ENCODE data around the gene NSMCE1.
"Not testable (repeated sequence)": the region's sequence is repeated elsewhere in the genome, so short reads cannot be mapped to it uniquely, and the experiment has no call there.

The NSMCE1 gene

GRCh38 chr16:27284865-27285675 is 16.5 kb upstream of the NSMCE1 start:
- Histone ChIP-seq H3K9ac (ENCODE audit: low read length) (no peak overlapping the region), H3K4me3 (ENCODE audit: low read depth in 1 of 2, low read length in 2 of 2) (no peak overlapping the region), H3K4me1 (ENCODE audit: insufficient read depth, low read length) (no peaks in the 10 kb centered on the region), H3K27ac (ENCODE audit: low read depth, low read length) (no peak overlapping the region), H3K36me3 (ENCODE audit: insufficient read depth, low read length) (no peaks in the 10 kb centered on the region), H3K9me3 (ENCODE audit: low read length) (no peaks in the 10 kb centered on the region), H3K27me3 (ENCODE audit: control insufficient read depth in 1 of 2, insufficient read depth in 2 of 2, low read length in 2 of 2) (no peaks in the 10 kb centered on the region)

GRCh38 chr16:27281243-27281642 is 12.7 kb upstream of the NSMCE1 start:
- no peaks in the 10 kb centered on the region for H3K36me3 ChIP-seq (ENCODE audit: insufficient read depth, low read length)
- no peaks in the 10 kb centered on the region for H3K9me3 ChIP-seq (ENCODE audit: low read length)
- H3K9ac ChIP-seq (ENCODE audit: low read length), result no peak overlapping the region
- H3K27ac ChIP-seq (ENCODE audit: low read depth, low read length), result no peak overlapping the region
- no peak overlapping the region for H3K4me3 ChIP-seq (ENCODE audit: low read depth in 1 of 2, low read length in 2 of 2)
- H3K27me3 ChIP-seq (ENCODE audit: control insufficient read depth in 1 of 2, insufficient read depth in 2 of 2, low read length in 2 of 2), result no peaks in the 10 kb centered on the region
- H3K4me1 ChIP-seq (ENCODE audit: insufficient read depth, low read length), result no peaks in the 10 kb centered on the region

- H3K27ac ChIP-seq (ENCODE audit: low read depth, low read length), result no peak overlapping the region
- no peaks in the 10 kb centered on the region for H3K27me3 ChIP-seq (ENCODE audit: control insufficient read depth in 1 of 2, insufficient read depth in 2 of 2, low read length in 2 of 2)
- no peak overlapping the region for H3K9ac ChIP-seq (ENCODE audit: low read length)
- no peaks in the 10 kb centered on the region for H3K36me3 ChIP-seq (ENCODE audit: insufficient read depth, low read length)
- no peak overlapping the region for H3K4me3 ChIP-seq (ENCODE audit: low read depth in 1 of 2, low read length in 2 of 2)
- no peaks in the 10 kb centered on the region for H3K4me1 ChIP-seq (ENCODE audit: insufficient read depth, low read length)
- H3K9me3 ChIP-seq (ENCODE audit: low read length), result no peaks in the 10 kb centered on the region
Observed at GRCh38 chr16:27275394-27275793, 6.8 kb upstream of the NSMCE1 start.

- H3K4me3 ChIP-seq (ENCODE audit: low read depth in 1 of 2, low read length in 2 of 2); H3K9ac ChIP-seq (ENCODE audit: low read length); H3K9me3 ChIP-seq (ENCODE audit: low read length); H3K36me3 ChIP-seq (ENCODE audit: insufficient read depth, low read length); H3K27ac ChIP-seq (ENCODE audit: low read depth, low read length); H3K27me3 ChIP-seq (ENCODE audit: control insufficient read depth in 1 of 2, insufficient read depth in 2 of 2, low read length in 2 of 2); H3K4me1 ChIP-seq (ENCODE audit: insufficient read depth, low read length): not testable (repeated sequence)
Observed at GRCh38 chr16:27274424-27274874, 5.9 kb upstream of the NSMCE1 start.

GRCh38 chr16:27273670-27274423 is 5.3 kb upstream of the NSMCE1 start:
- no peak overlapping the region for H3K27ac ChIP-seq (ENCODE audit: low read depth, low read length)

GRCh38 chr16:27273330-27273669 is 4.7 kb upstream of the NSMCE1 start:
- Histone ChIP-seq H3K4me3 (ENCODE audit: low read depth in 1 of 2, low read length in 2 of 2) (no peak overlapping the region), H3K27ac (ENCODE audit: low read depth, low read length) (no peak overlapping the region), H3K4me1 (ENCODE audit: insufficient read depth, low read length) (no peaks in the 10 kb centered on the region), H3K27me3 (ENCODE audit: control insufficient read depth in 1 of 2, insufficient read depth in 2 of 2, low read length in 2 of 2) (no peaks in the 10 kb centered on the region), H3K36me3 (ENCODE audit: insufficient read depth, low read length) (no peaks in the 10 kb centered on the region), H3K9me3 (ENCODE audit: low read length) (no peaks in the 10 kb centered on the region), H3K9ac (ENCODE audit: low read length) (no peak overlapping the region)

More at GRCh38 chr16:27273670-27274423, 5.3 kb upstream of the NSMCE1 start:
- Histone ChIP-seq H3K9ac (ENCODE audit: low read length) (no peak overlapping the region), H3K9me3 (ENCODE audit: low read length) (no peaks in the 10 kb centered on the region), H3K4me3 (ENCODE audit: low read depth in 1 of 2, low read length in 2 of 2) (no peak overlapping the region), H3K36me3 (ENCODE audit: insufficient read depth, low read length) (no peaks in the 10 kb centered on the region), H3K27me3 (ENCODE audit: control insufficient read depth in 1 of 2, insufficient read depth in 2 of 2, low read length in 2 of 2) (no peaks in the 10 kb centered on the region), H3K4me1 (ENCODE audit: insufficient read depth, low read length) (no peaks in the 10 kb centered on the region)

DNA sequence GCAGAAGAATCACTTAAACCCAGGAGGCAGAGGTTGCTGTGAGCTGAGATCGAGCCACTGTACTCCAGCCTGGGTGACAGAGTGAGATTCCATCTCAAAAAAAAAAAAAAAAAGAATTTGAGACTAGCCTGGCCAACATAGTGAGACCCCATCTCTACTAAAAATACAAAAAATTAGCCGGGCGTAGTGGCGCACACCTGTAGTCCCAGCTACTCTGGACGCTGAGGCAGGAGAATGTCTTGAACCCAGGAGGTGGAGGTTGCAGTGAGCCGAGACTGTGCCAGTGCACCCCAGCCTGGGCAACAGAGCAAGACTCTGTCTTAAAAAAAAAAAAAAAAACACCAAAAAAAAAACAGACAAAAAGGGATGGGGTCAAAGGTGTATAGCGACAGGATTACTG is 4.1 kb upstream of the NSMCE1 start:
- H3K4me1 ChIP-seq (ENCODE audit: insufficient read depth, low read length); H3K9me3 ChIP-seq (ENCODE audit: low read length); H3K27ac ChIP-seq (ENCODE audit: low read depth, low read length); H3K4me3 ChIP-seq (ENCODE audit: low read depth in 1 of 2, low read length in 2 of 2); H3K36me3 ChIP-seq (ENCODE audit: insufficient read depth, low read length); H3K9ac ChIP-seq (ENCODE audit: low read length); H3K27me3 ChIP-seq (ENCODE audit: control insufficient read depth in 1 of 2, insufficient read depth in 2 of 2, low read length in 2 of 2): not testable (repeated sequence)

GRCh38 chr16:27272076-27272475 is 3.5 kb upstream of the NSMCE1 start:
- Histone ChIP-seq H3K36me3 (ENCODE audit: insufficient read depth, low read length) (no peaks in the 10 kb centered on the region), H3K9ac (ENCODE audit: low read length) (no peak overlapping the region), H3K27ac (ENCODE audit: low read depth, low read length) (no peak overlapping the region), H3K4me1 (ENCODE audit: insufficient read depth, low read length) (no peaks in the 10 kb centered on the region), H3K4me3 (ENCODE audit: low read depth in 1 of 2, low read length in 2 of 2) (no peak overlapping the region), H3K9me3 (ENCODE audit: low read length) (no peaks in the 10 kb centered on the region), H3K27me3 (ENCODE audit: control insufficient read depth in 1 of 2, insufficient read depth in 2 of 2, low read length in 2 of 2) (no peaks in the 10 kb centered on the region)

DNA sequence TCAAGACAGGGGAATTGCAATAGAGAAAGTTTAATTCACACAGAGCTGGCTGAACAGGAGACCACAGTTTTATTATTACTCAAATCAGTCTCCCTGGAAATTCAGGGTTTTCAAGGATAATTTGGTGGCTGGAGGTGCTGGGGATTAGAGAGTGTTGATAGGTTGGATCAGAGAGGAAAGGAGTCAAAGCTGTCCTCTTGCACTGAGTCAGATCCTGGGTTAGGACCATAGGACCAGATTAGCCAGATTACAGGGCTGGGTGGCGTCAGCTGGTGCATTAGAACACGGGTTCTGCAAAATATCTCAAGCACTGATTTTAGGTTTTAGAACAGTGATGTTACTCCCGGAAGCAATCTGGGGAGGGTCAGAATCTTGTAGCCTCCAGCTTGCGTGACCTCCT is 1.8 kb upstream of the NSMCE1 start:
- Histone ChIP-seq H3K27ac (ENCODE audit: low read depth, low read length) (no peak overlapping the region), H3K4me3 (ENCODE audit: low read depth in 1 of 2, low read length in 2 of 2) (no peak overlapping the region), H3K9ac (ENCODE audit: low read length) (no peak overlapping the region), H3K9me3 (ENCODE audit: low read length) (no peaks in the 10 kb centered on the region), H3K4me1 (ENCODE audit: insufficient read depth, low read length) (no peaks in the 10 kb centered on the region), H3K27me3 (ENCODE audit: control insufficient read depth in 1 of 2, insufficient read depth in 2 of 2, low read length in 2 of 2) (no peaks in the 10 kb centered on the region), H3K36me3 (ENCODE audit: insufficient read depth, low read length) (no peaks in the 10 kb centered on the region)

DNA sequence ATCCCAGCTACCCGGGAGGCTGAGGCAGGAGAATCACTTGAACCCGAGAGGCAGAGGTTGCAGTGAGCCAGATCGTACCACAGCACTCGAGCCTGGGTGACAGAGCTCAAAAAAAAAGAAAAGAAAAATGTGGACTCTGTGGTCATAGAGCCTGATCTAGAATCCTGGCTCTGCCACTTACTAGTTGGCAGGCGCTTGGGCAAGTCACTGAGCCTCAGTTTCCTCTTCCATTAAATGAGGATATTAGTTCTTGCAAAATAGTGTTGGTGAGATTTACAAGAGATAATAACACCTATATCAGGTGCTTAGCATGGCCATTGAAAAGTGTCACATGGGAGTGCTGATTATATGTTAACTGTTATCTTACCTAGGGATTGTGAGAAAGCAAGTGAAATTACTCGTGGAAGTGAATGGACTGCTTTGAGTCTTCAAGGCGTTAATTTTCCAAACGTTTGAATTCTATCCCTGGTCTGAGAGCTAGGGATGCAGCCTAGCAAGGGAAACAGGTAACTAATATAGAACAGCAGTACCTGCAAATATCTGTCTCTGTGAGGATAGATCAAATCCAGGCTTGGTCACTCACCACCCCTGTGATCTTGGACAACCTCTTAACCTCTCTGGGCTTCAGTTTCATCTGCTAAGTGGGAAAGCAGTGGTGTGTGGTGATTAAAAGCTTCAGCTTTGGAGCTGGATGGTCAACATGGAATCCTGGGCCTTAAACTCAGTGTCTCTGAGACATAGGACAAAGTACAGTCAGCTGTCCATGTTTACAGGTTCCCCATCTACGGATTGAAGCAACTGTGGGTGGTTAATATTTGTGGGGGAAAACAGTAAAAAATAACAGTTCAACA is 953 bp upstream of the NSMCE1 start:
- H3K27ac ChIP-seq (ENCODE audit: low read depth, low read length), result no peak overlapping the region
- H3K9ac ChIP-seq (ENCODE audit: low read length), result no peak overlapping the region

GRCh38 chr16:27267037-27267677 is 1.4 kb downstream of the NSMCE1 start:
- no peak overlapping the region for H3K27ac ChIP-seq (ENCODE audit: low read depth, low read length)
- no peak overlapping the region for H3K9ac ChIP-seq (ENCODE audit: low read length)
- H3K27me3 ChIP-seq (ENCODE audit: control insufficient read depth in 1 of 2, insufficient read depth in 2 of 2, low read length in 2 of 2), result no peaks in the 10 kb centered on the region
- peaks cover 6% of the 10 kb centered on the region for H3K36me3 ChIP-seq (ENCODE audit: insufficient read depth, low read length)
- no peaks in the 10 kb centered on the region for H3K4me1 ChIP-seq (ENCODE audit: insufficient read depth, low read length)
- no peak overlapping the region for H3K4me3 ChIP-seq (ENCODE audit: low read depth in 1 of 2, low read length in 2 of 2)
- H3K9me3 ChIP-seq (ENCODE audit: low read length), result no peaks in the 10 kb centered on the region

More for the DNA sequence above, 953 bp upstream of the NSMCE1 start:
- Histone ChIP-seq H3K27me3 (ENCODE audit: control insufficient read depth in 1 of 2, insufficient read depth in 2 of 2, low read length in 2 of 2) (no peaks in the 10 kb centered on the region), H3K4me3 (ENCODE audit: low read depth in 1 of 2, low read length in 2 of 2) (peak overlapping the region in 1 of 2 donors; percentile 96), H3K9me3 (ENCODE audit: low read length) (no peaks in the 10 kb centered on the region), H3K36me3 (ENCODE audit: insufficient read depth, low read length) (no peaks in the 10 kb centered on the region), H3K4me1 (ENCODE audit: insufficient read depth, low read length) (no peaks in the 10 kb centered on the region)
